ENCODE results near the gene FGF12.

FGF12 gene

GRCh38 chr3:192373032-192373431 is 354.3 kb downstream of the FGF12 start:
- Histone ChIP-seq H3K79me2 (ENCODE audit: control insufficient read depth, low read length) (no peaks in the 10 kb centered on the region), H3F3A (ENCODE audit: control insufficient read depth, insufficient read depth) (no peaks in the 10 kb centered on the region), H3K9me3 (ENCODE audit: control insufficient read depth, insufficient read depth, low read length) (no peaks in the 10 kb centered on the region), H3K27me3 (ENCODE audit: control insufficient read depth, low read length) (no peaks in the 10 kb centered on the region), H3K36me3 (ENCODE audit: control insufficient read depth, low read length) (no peaks in the 10 kb centered on the region), H3K27ac (ENCODE audit: low read depth, low read length) (no peak overlapping the region), H4K20me1 (ENCODE audit: control insufficient read depth, insufficient read depth, low read depth, low read length) (no peaks in the 10 kb centered on the region), H3K4me3 (ENCODE audit: low read length) (no peak overlapping the region), H3K4me2 (ENCODE audit: low read length) (no peak overlapping the region), H3K9me2 (replicated peaks; ENCODE audit: control insufficient read depth, low read length) (no peaks in the 10 kb centered on the region), H3K4me1 (ENCODE audit: control insufficient read depth, low read length) (no peaks in the 10 kb centered on the region)
- no peak for TF ChIP-seq EZH2phosphoT487 (IDR thresholded peaks at IDR 0.05; ENCODE audit: borderline replicate concordance, low read length)
- TF ChIP-seq, protein P1, sequence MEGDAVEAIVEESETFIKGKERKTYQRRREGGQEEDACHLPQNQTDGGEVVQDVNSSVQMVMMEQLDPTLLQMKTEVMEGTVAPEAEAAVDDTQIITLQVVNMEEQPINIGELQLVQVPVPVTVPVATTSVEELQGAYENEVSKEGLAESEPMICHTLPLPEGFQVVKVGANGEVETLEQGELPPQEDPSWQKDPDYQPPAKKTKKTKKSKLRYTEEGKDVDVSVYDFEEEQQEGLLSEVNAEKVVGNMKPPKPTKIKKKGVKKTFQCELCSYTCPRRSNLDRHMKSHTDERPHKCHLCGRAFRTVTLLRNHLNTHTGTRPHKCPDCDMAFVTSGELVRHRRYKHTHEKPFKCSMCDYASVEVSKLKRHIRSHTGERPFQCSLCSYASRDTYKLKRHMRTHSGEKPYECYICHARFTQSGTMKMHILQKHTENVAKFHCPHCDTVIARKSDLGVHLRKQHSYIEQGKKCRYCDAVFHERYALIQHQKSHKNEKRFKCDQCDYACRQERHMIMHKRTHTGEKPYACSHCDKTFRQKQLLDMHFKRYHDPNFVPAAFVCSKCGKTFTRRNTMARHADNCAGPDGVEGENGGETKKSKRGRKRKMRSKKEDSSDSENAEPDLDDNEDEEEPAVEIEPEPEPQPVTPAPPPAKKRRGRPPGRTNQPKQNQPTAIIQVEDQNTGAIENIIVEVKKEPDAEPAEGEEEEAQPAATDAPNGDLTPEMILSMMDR (IDR thresholded peaks at IDR 0.05; ENCODE audit: low read depth, low read length, poor library complexity, severe bottlenecking), result no peak

DNA sequence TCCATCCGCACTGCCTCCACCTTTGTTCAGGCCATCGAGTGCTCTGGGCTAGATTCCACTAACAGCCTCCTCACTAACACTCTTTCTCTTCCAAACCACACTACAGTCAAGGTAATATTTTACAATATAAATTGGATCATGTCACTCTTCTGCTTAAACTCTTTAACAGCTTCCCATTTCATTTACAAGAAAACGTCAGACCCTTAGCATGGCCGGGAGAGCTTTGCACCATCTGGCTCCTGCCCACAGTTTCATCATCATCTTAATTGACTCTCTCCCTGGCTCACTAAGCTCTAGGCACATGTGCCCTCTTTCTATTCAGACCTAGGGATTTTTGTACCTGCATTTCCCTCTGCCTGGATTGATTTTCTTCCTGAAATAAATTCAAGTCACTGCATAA is 354.7 kb downstream of the FGF12 start:
- Histone ChIP-seq H3K79me2 (ENCODE audit: control insufficient read depth, low read length) (no peaks in the 10 kb centered on the region), H3K27ac (ENCODE audit: low read depth, low read length) (no peak overlapping the region), H3F3A (ENCODE audit: control insufficient read depth, insufficient read depth) (no peaks in the 10 kb centered on the region), H3K36me3 (ENCODE audit: control insufficient read depth, low read length) (no peaks in the 10 kb centered on the region), H3K9me3 (ENCODE audit: control insufficient read depth, insufficient read depth, low read length) (no peaks in the 10 kb centered on the region), H3K4me1 (ENCODE audit: control insufficient read depth, low read length) (no peaks in the 10 kb centered on the region), H4K20me1 (ENCODE audit: control insufficient read depth, insufficient read depth, low read depth, low read length) (no peaks in the 10 kb centered on the region), H3K9me2 (replicated peaks; ENCODE audit: control insufficient read depth, low read length) (no peaks in the 10 kb centered on the region), H3K27me3 (ENCODE audit: control insufficient read depth, low read length) (no peaks in the 10 kb centered on the region), H3K4me2 (ENCODE audit: low read length) (no peak overlapping the region), H3K4me3 (ENCODE audit: low read length) (no peak overlapping the region)
- TF ChIP-seq, protein P1 (IDR thresholded peaks at IDR 0.05; ENCODE audit: low read depth, low read length, poor library complexity, severe bottlenecking), result no peak
- TF ChIP-seq EZH2phosphoT487 (IDR thresholded peaks at IDR 0.05; ENCODE audit: borderline replicate concordance, low read length), result no peak

DNA sequence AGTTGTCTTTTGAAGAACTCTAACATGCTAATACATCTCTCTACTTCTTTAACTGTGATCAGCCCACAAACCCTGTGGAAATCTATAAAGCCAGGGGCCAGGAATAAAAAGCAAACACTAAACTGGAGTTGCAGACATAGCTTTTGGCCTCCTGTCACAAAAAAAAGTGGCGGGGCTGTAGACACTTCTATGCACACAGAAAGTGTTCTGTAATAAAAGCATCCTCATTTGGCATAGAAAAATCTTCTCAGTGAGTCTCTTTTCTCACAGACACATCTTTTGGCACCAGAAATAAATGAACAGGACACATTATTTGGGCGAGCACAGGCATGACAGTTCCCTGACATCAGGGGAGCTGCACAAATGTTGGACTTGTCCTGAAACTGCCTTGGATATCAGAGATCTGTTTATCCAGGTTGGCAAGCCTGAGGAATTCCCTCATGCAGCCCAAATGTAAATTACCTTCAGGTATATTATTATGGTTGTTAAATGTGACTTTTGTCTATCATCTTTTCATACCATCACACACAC is 355.4 kb downstream of the FGF12 start:
- H3K4me1 ChIP-seq (ENCODE audit: control insufficient read depth, low read length), result no peaks in the 10 kb centered on the region
- no peaks in the 10 kb centered on the region for H3F3A ChIP-seq (ENCODE audit: control insufficient read depth, insufficient read depth)
- H3K27ac ChIP-seq (ENCODE audit: low read depth, low read length), result no peak overlapping the region
- H3K27me3 ChIP-seq (ENCODE audit: control insufficient read depth, low read length), result no peaks in the 10 kb centered on the region
- TF ChIP-seq, protein P1 (IDR thresholded peaks at IDR 0.05; ENCODE audit: low read depth, low read length, poor library complexity, severe bottlenecking), result no peak
- no peak for TF ChIP-seq EZH2phosphoT487 (IDR thresholded peaks at IDR 0.05; ENCODE audit: borderline replicate concordance, low read length)
- no peaks in the 10 kb centered on the region for H3K36me3 ChIP-seq (ENCODE audit: control insufficient read depth, low read length)
- no peaks in the 10 kb centered on the region for H3K9me2 ChIP-seq (replicated peaks; ENCODE audit: control insufficient read depth, low read length)
- H3K4me3 ChIP-seq (ENCODE audit: low read length), result no peak overlapping the region
- no peaks in the 10 kb centered on the region for H3K79me2 ChIP-seq (ENCODE audit: control insufficient read depth, low read length)
- no peaks in the 10 kb centered on the region for H3K9me3 ChIP-seq (ENCODE audit: control insufficient read depth, insufficient read depth, low read length)
- H3K4me2 ChIP-seq (ENCODE audit: low read length), result no peak overlapping the region
- no peaks in the 10 kb centered on the region for H4K20me1 ChIP-seq (ENCODE audit: control insufficient read depth, insufficient read depth, low read depth, low read length)

Measured in DOHH2 (cell line).